H1 (cell line): Measurements from ENCODE around the gene MLLT6.

Source experiments
- HDAC2 ChIP-seq, 2 experiments: fragments of 300-600 bp in 1 of 2; sonication (generic) in 1 of 2; IDR thresholded peaks; 2 replicates each; pipeline ENCODE4 v1.6.1; 2011 to 2012; ENCODE audit warnings: low read depth in 2 of 2, low read length in 2 of 2, mild to moderate bottlenecking in 2 of 2, moderate library complexity in 2 of 2, borderline replicate concordance in 1 of 2, inconsistent platforms in 1 of 2
- HDAC6 ChIP-seq: IDR thresholded peaks from one replicate; pipeline ENCODE4 v1.7.1; 2012; ENCODE audit warnings: low read depth, mild to moderate bottlenecking, inconsistent platforms, low read length, moderate library complexity
- JUN ChIP-seq: IDR thresholded peaks from 2 replicates; pipeline ENCODE4 v1.6.1; 2011; ENCODE audit warnings: low read depth, mild to moderate bottlenecking, improper control_type of control experiment, low read length
- JUND ChIP-seq: IDR thresholded peaks from 2 replicates; pipeline ENCODE4 v1.6.1; 2011; ENCODE audit warnings: mild to moderate bottlenecking, improper control_type of control experiment, low read length
- POLR2A ChIP-seq, 2 experiments: IDR thresholded peaks; 1 replicate in 1 of 2; 2 replicates in 1 of 2; pipeline ENCODE4 v1.6.1; 2011; ENCODE audit warnings: low read depth in 2 of 2, low read length in 2 of 2, mild to moderate bottlenecking in 2 of 2; ENCODE audit errors: control extremely low read depth in 1 of 2
- POLR2AphosphoS5 ChIP-seq: IDR thresholded peaks from 2 replicates; pipeline ENCODE4 v1.6.1; 2011; ENCODE audit warnings: low read depth, low read length
- RXRA ChIP-seq: IDR thresholded peaks from 2 replicates; pipeline ENCODE4 v1.6.1; 2011; ENCODE audit warnings: low read depth, mild to moderate bottlenecking, low read length, moderate library complexity; ENCODE audit not compliant: insufficient read depth
- SIN3A ChIP-seq, 2 experiments: IDR thresholded peaks in 1 of 2; conservative IDR thresholded peaks in 1 of 2; 2 replicates each; pipeline ENCODE4 v1.6.1; 2011 to 2012; ENCODE audit warnings: low read length in 2 of 2, improper control_type of control experiment in 1 of 2, low read depth in 1 of 2, mild to moderate bottlenecking in 1 of 2
- TAF1 ChIP-seq: IDR thresholded peaks from 2 replicates; pipeline ENCODE4 v1.6.1; 2011; ENCODE audit warnings: mild to moderate bottlenecking, low read depth, low read length
- TBP ChIP-seq: IDR thresholded peaks from 2 replicates; pipeline ENCODE4 v1.6.1; 2011; ENCODE audit warnings: low read depth, low read length, improper control_type of control experiment
- TCF12 ChIP-seq: IDR thresholded peaks from 2 replicates; pipeline ENCODE4 v1.6.1; 2011; ENCODE audit warnings: low read depth, mild to moderate bottlenecking, low read length

GRCh38 chr17:38691154-38691553, 13.9 kb upstream of the MLLT6 start:
- no peak for TF ChIP-seq TCF12
- no peak for TF ChIP-seq SIN3A (conservative IDR thresholded peaks at IDR 0.05 in 1 of 2, IDR thresholded peaks at IDR 0.05 in 1 of 2; ENCODE audit: low read depth in 1 of 2, low read length in 2 of 2)
- TF ChIP-seq POLR2AphosphoS5 = no peak
- TF ChIP-seq TAF1 = no peak
- TF ChIP-seq TBP = no peak
- no peak for TF ChIP-seq POLR2A (IDR thresholded peaks at IDR 0.05; ENCODE audit: control extremely low read depth in 1 of 2, low read depth in 2 of 2, low read length in 2 of 2)
- TF ChIP-seq JUN = no peak
- no peak for TF ChIP-seq JUND
- TF ChIP-seq HDAC6 = no peak
- TF ChIP-seq RXRA = no peak
- TF ChIP-seq HDAC2 (IDR thresholded peaks at IDR 0.05; ENCODE audit: borderline replicate concordance in 1 of 2, low read depth in 2 of 2, low read length in 2 of 2) = no peak
